Ureter (tissue), 1 donor: ENCODE measurements around the gene GFOD1. TPM values are rescaled to one million over a fixed set of nuclear protein-coding genes. Genes with fewer than 3 reads are reported as not detected.
"Not testable (repeated sequence)": the region's sequence is repeated elsewhere in the genome, so short reads cannot be mapped to it uniquely, and the experiment has no call there.

ENCODE experiments used
- DNase-seq: peaks from one replicate; pipeline ENCODE4 v3.0.0-alpha.2; 2020; ENCODE audit warnings: low spot score
- total RNA-seq: library from RNA; stranded (reverse); gene quantifications from one replicate; pipeline ENCODE4 v1.2.4, GENCODE V29; 2023
- donor health status: DM: yes; HTN: yes; CAD: no.

GFOD1 gene
- total RNA-seq, 1 donor from 2014 or later, result 19.3 TPM

DNA sequence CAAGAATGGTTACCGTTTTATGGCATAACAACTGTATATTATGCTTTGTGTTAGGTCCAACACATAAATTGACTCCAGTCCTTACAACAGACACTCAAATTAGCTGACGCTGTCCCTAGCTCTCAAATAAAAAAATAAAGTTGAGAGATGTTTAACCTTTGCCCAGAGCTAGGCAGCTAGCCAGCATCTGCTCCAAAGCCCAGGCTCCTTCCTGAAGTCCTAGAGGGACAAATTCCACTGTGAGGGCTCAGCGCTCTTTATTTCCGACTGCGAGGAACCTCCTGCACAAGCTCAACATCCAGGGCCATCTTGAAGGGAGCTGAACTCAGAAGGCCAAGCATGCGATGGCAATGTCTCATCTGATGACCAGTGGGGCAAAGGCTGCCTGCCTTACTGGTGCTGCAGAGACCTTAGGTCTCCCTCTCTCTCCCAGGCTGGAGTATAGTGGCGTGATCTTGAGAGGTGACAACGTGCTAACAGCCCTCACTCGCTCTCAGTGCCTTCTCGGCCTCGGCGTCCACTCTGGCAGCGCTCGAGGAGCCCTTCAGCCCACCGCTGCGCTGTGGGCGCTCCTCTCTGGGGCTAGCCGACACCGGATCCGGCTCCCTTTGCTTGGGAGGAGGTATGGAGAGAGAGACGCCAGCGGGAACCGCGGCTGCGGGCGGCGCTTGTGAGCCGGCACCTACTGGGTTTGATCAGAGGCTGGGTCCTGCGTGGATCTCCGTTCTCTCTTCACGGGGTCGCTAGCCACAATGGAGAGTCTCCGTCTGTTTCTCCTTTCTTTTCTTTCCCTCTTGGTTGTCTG lies 24.7 kb upstream of the GFOD1 start:
- DNase-seq, result no peak

DNA sequence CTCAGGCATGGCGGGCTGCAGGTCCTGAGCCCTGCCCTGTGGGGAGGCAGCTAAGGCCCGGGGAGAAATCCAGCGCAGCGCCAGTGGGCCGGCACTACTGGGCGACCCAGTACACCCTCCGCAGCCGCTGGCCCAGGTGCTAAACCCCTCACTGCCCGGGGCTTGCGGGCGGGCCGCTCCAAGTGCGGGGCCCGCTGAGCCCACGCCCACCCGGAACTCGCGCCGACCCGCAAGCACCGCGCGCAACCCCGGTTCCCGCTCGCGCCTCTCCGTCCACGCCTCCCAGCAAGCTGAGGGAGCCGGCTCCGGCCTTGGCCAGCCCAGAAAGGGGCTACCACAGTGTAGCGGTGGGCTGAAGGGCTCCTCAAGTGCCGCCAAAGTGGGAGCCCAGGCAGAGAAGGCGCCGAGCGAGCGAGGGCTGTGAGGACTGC lies 23.8 kb upstream of the GFOD1 start:
- DNase-seq, result not testable (repeated sequence)

DNA sequence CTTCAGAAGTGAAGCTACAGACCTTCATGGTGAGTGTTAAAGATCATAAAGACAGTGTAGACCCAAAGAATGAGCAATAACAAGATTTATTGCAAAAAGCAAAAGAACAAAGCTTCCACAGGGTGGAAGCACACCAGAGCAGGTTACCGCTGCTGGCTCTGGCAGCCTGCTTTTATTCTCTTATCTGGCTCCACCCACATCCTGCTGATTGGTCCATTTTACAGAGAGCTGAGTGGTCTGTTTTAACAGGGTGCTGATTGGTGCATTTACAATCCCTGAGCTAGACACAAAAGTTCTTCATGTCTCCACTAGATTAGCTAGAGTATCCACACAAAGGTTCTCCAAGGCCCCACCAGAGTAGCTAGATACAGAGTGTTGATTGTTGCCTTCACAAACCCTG lies 23.0 kb upstream of the GFOD1 start:
- not testable (repeated sequence) for DNase-seq

DNA sequence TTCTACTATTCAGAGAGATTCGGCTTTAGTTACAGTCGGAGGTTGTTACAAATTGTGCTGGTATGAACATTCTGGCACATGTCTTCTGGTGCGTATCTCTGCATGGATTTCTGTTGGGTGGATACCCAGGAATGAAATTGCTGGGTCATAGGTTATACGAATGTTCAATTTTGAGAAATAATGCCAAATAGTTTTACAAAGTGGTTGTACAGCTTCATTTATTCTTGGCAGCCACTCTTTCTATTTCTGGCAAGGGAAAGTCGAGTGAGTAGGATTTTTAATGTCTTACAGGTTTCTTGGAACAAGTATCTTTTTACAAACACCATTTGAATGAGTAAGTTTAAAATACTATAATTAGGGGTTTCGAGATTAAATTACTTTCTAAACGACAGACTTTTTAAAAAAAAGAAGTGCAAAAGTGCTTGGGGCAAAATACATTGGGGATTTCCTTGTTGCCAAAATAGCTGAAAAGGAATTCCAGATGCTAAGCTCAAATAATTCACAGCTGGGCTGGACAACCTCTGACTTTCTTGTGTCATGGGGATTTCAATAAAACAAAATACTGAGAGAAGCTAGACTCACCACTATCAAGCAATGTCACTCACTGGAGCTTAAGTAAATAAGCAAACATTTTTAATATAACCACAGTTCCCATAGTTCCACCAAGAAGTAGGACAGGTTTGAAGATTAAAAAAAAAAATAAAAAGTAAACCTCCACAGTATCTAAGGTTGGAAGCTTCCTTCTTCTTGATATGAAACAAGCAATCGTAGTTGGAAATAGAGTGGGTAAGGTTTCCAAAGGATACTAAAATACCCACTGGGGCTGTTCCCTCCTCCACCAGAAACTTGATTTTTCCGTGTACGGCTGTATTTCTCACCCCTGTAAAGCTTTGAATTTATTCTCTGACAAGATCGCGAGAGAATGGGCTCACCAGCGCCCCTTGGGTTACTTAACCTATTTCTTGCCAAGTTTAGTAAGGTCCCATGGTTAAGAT lies 21.6 kb upstream of the GFOD1 start:
- no peak for DNase-seq

DNA sequence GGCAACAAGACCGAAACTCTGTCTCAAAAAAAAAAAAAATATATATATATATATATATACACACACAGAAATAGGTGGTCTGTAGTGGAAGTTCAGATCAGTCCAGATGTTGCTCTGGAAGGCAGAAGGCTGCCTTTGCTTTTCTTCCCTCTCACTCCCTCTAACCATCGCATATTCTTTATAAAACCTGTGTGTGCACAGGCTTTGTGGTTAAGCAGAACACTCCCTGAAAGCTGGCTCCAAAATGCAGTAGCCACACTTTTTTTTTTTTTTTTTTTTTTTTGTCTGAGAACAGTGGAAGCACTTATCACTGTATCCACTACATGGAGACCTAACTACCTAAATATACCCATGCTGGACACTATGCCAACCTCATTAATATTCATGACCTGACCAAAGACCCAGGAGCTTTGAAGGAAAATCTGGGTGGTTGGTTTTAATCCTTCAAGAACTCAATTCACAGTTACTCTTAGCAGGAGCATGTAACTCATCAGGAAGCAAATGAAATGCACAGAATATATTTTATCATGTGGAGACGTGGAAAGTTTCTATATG lies 20.0 kb upstream of the GFOD1 start:
- no peak for DNase-seq

DNA sequence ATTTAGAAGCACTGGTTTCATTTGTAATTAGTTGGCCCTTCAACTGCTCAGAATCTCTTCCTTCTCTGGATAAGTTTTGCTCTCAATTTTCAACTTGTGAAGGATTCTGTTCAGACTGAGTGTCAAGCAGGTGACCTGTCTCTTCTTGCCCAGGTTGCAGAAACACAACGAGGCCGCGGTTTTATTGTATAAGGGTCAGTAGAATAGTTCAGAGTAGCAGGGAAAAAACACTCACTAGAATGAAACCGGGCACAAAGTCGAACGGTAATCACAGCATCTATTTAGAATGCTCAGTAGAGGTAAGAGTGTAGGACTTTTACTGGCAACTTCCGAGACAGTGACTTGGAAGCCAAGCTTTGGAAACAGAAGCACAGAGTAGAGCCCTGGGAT lies 17.9 kb upstream of the GFOD1 start:
- DNase-seq, result no peak

DNA sequence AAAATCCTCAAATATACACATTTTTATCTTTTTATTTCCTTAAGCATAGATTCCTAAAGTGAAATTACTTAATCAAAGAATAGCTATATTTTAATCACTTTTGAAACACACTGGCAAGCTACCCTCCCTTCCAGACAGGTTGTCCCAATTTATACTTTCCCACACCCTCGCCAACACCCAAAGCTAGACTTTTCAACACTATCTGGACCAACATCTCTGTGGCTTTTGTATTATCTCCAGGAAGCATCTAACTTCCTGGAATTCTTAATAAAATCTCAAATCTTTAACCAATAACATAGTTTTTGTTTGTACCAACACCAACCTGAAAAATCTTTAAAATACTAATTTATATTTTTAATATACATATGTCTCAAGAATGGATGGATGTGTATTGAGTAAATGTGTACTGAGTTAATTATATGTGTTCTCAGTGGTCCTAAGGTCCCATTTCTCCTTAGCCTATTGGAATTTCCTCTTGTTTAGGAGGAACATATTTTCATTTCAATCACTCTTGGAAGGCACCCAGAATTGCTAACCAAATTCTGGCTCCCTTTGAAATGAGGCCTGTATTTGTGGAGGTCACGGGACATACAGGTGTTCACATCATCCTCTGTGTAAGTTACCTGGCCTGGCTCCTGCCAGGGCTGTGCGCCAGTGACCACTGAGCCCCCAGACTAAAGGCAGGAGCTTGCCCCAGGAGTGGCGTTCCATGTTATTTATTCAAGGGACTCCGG lies 17.4 kb upstream of the GFOD1 start:
- DNase-seq, result no peak

DNA sequence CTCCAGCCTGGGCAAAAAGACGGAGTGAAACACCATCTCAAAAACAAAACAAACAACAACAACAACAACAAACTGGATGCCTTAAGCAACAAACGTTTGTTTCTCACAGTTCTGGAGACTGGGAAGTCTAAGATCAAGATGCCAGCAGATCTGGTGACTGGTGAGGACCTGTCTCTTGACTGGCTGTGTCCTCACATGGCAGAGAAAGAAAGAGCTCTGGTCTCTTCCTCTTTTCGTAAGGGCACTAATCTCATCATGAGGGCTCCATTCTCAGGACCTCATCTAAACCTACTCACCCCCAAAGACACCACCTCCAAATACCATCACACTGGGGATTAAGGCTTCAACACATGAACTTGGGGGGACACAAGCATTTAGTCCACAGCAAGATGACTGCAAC lies 13.5 kb upstream of the GFOD1 start:
- DNase-seq, result no peak

DNA sequence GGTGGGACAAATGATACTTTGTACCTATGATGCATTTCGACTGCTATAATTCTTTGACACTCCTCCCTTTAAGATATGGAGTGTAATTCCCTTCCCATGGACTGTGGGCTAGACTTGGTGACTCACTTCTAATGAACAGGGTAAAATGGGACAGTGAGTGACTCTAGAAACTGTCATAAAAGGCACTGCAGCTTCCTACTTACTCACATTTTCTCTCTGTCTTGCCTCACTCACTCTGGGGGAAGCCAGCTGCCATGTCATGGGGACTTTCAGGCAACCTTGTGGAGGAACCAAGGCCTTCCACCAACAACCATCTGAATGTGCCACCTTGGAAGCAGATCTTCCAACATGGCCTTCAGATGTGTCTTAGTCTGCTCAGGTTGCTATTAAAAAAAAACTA lies 12.9 kb upstream of the GFOD1 start:
- no peak for DNase-seq

DNA sequence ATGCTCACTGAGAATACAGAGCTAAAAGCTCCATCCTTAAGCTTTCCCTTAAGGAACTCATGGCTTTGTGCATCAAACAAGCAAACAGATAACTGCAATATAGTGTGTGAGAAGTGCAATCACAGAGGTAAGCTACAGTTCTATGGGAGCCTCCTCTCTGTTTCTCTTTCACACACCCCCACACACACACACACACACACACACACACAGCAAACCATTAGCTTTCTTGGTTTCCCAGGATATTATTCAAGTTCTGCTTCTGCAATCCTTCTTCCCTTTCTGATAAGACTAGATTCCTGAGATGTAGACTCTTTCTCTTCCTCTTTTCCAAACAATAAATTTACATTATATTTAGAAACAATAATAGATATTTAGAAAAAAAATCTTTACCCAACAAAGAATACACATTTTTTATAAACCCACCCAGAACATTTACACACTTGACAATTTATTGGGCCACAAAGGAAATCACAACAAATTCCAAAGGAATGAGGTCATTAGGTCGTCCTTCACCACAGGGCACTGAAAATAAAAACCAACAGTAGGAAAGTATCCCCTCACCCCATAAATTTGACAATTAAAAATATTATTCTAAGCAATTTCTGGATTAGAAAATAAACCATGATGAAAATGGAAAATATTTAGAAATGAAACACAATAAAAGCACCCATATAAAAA lies 9.3 kb upstream of the GFOD1 start:
- DNase-seq, result no peak

DNA sequence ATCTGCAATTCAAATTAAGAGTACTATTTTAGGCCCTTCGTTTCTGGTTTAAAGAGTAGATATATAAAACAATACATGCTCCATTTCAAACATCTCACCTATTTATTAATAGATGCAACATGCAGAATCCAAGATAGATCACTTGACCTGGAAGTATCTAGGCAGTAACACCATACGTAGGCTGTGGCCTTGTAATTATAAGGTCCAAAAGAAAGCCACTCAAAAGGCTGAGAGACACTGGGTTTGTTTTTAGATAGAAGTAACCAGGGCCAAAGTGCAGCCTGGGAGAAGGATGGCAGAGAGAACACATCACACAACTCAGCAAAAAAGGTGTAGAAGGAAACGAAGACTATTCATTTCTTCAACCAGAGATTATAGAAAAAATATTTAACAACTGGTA lies 8.4 kb upstream of the GFOD1 start:
- DNase-seq, result no peak

DNA sequence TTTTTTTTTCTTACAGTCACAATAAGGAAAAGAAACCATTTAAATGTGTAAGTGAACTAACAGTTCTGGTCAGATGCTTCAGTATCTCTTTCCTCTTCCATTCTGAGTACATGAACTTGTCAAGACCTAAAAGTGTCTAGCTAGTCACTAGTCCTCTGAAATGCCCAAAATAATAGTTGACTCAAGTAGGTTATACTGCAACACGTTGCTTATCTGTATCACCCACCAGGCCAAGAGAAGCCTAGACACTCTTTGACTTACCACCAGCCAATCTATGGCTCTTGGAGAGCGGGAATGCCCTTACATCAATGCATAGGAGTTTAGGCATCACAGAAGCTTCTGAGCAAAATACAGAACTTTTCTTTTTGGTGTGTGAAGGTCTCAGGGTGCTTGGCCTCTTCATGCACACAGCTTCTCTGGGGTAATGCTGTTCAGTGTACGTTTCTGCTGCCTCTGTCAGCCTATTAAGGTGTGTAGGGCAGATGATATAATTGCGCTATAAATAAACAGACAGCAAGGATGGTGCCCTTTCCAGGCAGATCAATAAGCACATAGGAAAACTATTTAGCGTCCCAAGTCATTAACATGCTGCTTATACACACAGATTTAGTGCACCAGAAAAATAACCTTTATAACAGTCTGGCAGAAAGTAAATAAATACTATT lies 7.8 kb upstream of the GFOD1 start:
- DNase-seq, result no peak

DNA sequence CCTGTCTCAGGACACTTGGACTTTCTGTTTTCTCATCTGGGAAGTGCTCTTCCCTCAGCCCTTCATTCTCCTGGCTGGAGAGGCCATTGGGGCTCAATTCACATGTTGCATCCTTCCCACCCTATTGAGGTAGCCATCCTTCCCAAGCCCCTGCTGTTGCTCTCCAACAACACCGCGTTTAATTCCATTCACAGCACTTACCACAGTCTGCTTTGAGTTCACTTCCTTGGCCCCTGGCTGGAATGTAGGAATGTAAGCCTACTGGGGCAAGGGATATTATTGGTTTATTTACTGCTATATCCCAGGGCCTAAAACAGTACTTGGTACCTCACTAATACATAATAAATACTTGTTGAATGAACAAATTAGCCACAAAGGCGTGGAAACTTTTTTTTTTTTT lies 6.7 kb upstream of the GFOD1 start:
- DNase-seq, result no peak

DNA sequence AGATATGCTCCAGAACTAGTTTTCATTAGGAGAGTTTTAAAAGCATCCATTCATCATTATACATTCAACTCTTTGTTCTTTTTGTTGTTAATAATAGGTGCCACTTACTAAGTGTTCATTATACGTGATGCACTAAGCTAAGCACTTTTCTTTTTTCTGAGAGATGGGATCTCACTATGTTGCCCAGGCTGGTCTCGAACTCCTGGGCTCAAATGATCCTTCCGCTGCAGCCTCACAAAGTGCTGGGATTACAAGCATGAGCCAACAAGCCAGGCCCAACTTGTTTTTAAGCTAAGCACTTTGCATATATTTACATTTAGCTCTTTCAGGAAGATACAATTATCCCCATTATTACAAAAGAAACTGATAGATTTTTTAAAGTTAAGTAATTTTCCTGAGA lies 5.7 kb upstream of the GFOD1 start:
- no peak for DNase-seq

DNA sequence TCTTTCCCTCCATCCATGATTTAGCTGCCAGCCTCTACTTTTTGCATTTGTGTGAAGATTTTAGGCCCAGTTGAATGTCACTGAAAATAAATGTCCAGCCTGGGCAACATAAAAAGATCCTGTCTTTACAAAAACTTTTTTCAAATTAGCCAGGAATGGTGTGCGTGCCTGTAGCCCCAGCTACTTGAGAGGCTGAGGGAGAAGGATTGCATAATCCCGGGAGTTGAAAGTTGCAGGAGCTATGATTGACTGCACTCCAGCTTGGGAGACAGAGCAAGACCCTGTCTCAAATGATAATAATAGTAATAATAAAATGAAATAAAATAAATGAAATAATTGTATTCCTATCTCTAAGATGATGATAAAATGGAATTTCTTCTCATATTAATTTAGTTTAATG lies 5.0 kb upstream of the GFOD1 start:
- DNase-seq, result no peak

DNA sequence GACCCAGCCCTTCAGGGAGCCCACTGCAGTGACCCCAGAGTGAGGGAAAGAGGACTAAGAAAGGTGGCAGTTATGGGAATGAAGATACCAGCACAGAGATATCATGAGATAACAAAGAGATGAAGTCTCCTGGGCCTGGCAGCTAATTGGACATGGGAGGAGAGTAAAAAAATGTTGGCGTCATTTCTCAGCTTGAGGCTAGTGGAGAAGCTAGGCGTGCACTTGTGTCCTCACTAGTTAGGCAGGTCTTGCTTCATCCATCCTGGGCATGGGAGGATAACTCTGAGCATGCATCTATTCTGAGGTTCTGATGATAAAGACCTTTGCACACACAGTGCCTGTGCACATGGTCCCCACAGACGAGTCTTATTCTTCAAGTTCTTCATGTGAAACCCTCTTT lies 4.1 kb upstream of the GFOD1 start:
- no peak for DNase-seq

DNA sequence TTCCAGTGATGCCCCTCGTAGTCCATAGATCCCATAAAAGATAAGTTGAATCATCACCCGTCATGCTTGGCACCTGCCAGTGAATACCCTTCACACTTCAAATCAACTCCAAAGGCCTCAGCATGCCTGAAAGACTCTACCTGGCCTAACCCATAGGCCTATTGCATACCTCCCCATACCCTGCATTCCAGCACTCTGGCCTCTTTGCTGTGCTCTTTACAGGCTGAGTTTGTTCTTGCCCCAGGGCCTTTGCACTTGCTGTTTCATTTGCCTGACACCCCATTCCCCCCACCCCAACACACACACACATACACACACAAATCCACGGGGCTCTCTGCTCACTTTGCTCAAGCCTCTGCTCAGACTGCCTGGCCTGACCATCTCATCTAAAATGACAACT lies 3.0 kb upstream of the GFOD1 start:
- no peak for DNase-seq

DNA sequence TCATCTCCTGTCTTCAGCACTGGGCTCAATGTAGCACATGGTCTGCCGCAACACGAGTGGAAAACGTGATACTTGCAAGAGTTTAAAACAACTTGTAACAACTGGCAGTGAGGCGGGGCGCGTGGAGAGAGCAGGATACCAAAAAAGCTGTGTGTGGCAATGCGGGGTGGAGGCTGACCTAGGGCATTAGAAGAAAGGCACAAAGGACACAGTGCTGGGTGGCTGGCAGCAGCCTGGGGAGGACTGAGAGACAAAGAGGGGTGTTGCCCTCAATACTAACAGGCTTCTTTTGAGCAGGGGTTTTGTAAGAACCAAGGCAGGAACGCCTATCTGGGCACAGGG lies 1.5 kb upstream of the GFOD1 start:
- DNase-seq, result no peak

DNA sequence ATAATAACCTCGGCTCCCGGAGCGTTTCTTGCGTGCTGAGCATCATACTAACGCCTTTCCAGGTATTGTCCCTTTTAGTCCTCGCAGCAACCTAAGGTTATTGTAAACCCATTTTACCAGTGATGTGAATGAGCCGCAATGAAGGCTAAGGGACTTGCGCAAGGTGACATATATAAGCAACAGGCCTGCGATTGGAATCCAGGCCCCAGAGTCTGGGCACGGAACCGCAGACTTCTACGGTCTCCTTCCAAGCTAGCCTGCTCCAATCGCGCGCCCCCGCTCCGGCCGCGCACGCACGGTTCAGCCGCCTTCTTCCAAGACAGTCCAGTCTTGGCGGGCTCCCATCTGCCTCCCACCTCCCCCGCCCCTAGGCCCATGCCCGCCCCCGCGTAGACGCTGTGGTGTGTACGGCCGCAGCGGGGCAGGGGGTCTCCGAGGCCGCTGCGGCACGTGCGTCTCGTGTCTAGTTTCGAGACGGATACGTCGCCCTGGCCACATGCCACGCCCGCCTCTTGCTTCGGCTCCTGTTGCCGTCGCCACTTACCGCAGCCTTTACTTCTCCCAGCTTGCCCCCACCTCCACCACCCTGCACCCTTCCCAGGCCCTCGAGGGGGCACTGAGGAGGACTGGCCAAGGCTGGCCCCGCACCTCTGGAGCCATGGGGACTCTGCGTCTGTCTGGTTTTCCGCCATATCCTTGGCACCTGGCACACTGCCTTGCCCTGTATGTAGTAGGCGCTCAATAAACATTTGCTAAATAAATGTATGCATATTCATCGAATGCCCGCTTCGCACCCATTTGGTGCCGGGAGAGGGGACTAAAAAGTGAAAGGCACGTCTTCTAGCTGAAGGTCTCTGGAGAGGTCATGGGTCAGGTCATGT lies 855 bp upstream of the GFOD1 start:
- peak; percentile 61 for DNase-seq

DNA sequence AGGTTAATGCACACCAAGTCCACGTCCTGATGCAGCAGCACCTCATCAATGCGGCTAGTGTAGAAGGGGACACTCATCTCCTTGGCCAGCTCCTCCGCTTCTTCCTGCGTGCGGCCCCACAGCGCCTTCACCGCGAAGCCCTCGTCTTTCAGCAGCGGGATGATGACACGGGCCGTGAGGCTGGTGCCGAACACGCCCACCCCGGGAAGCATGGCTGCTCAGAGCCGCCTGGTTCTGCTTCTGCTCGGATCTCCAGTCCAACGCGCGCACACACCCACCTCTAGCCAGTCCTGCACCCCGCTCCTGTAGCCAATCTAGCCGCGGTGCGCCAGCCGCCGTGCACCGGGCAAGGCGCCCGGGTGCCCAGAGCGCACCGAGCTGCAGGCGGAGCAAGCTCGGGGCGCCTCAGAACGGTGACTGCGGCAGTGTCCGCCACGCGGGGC lies 700 bp downstream of the GFOD1 start:
- peak; percentile 70 for DNase-seq
